ENCODE results near the gene GPC6. TPM values are rescaled to one million over a fixed set of nuclear protein-coding genes. Genes with fewer than 3 reads are reported as not detected.

Gene GPC6
- total RNA-seq, 1 experiment from 2014 or later: not detected

DNA sequence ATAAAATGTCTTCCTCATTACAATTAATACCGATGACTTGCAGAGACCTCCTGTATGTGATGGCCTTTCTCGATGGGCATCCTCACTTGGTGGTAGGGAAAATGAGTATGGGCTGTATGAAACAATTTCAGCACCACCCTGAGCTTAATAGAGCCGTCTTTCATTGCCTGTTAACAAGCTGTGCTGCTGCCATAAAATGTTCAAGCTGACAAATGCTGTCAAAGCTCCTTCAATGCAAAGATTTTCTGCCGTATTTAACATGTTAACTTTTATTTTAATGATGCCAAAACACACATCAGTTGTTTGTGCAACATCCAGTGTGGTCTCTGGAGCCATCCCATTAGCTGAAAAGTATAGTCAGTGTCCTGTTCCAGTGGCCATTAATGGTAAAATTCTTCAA lies 110.1 kb downstream of the GPC6 start:
- no peaks in the 10 kb centered on the region for H3F3A ChIP-seq (ENCODE audit: insufficient read depth, low read depth)
- H3K4me2 ChIP-seq: no peak overlapping the region
- no TSS peak for BruUV-seq (replicated peaks)
- H3K79me2 ChIP-seq (ENCODE audit: low read depth): no peaks in the 10 kb centered on the region
- H3K9me2 ChIP-seq (ENCODE audit: insufficient read depth): no peaks in the 10 kb centered on the region
- H2AFZ ChIP-seq: no peak overlapping the region
- H4K20me1 ChIP-seq (ENCODE audit: insufficient read depth): no peaks in the 10 kb centered on the region
- no peak for DNase-seq
- H3K4me3 ChIP-seq: no peak overlapping the region
- H3K36me3 ChIP-seq (ENCODE audit: low read depth): no peaks in the 10 kb centered on the region
- POLR2A ChIA-PET (ENCODE audit: unreplicated experiment): no interaction called here
- H3K9me3 ChIP-seq (ENCODE audit: insufficient read depth, low read depth): no peaks in the 10 kb centered on the region
- intact Hi-C loops (cut with micrococcal nuclease; ENCODE audit: unreplicated experiment): no loop called here
- H3K4me1 ChIP-seq (replicated peaks; ENCODE audit: insufficient read depth): no peaks in the 10 kb centered on the region
- H3K27ac ChIP-seq: no peak overlapping the region
- CTCF ChIA-PET: no interaction called here
- H3K27me3 ChIP-seq (ENCODE audit: insufficient read depth, low read depth): no peaks in the 10 kb centered on the region
- TF ChIP-seq, protein P1, sequence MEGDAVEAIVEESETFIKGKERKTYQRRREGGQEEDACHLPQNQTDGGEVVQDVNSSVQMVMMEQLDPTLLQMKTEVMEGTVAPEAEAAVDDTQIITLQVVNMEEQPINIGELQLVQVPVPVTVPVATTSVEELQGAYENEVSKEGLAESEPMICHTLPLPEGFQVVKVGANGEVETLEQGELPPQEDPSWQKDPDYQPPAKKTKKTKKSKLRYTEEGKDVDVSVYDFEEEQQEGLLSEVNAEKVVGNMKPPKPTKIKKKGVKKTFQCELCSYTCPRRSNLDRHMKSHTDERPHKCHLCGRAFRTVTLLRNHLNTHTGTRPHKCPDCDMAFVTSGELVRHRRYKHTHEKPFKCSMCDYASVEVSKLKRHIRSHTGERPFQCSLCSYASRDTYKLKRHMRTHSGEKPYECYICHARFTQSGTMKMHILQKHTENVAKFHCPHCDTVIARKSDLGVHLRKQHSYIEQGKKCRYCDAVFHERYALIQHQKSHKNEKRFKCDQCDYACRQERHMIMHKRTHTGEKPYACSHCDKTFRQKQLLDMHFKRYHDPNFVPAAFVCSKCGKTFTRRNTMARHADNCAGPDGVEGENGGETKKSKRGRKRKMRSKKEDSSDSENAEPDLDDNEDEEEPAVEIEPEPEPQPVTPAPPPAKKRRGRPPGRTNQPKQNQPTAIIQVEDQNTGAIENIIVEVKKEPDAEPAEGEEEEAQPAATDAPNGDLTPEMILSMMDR (conservative IDR thresholded peaks at IDR 0.05): no peak
- no peak for TF ChIP-seq EZH2 (IDR thresholded peaks at IDR 0.05; ENCODE audit: low read depth)

DNA sequence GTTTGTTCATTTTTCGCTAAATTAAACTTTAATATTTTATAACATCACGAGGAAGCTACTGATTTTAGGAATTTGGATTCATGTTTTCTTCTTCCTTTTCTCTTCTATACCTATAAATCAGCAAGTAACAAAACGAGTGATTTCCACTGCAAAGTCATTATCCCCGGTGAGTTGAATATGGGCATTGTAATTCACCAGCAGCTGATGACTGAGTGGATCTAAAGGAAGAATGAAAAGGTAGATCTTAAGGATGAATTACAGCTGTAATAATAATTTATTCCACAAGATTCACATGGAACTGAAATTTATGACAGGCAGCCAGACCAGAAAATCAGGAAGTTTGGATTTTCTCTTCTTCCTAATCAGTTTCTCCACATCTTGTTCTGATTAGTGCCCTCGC lies 111.4 kb downstream of the GPC6 start:
- no peaks in the 10 kb centered on the region for H3K9me2 ChIP-seq (ENCODE audit: insufficient read depth)
- TF ChIP-seq EZH2 (IDR thresholded peaks at IDR 0.05; ENCODE audit: low read depth): no peak
- TF ChIP-seq, protein P1 (conservative IDR thresholded peaks at IDR 0.05): no peak
- no peaks in the 10 kb centered on the region for H3K79me2 ChIP-seq (ENCODE audit: low read depth)
- H3K9me3 ChIP-seq (ENCODE audit: insufficient read depth, low read depth): no peaks in the 10 kb centered on the region
- no peaks in the 10 kb centered on the region for H3K36me3 ChIP-seq (ENCODE audit: low read depth)
- ChIA-PET POLR2A (ENCODE audit: unreplicated experiment) (no interaction called here), CTCF (no interaction called here)
- no peaks in the 10 kb centered on the region for H4K20me1 ChIP-seq (ENCODE audit: insufficient read depth)
- BruUV-seq (replicated peaks): no TSS peak
- no peaks in the 10 kb centered on the region for H3F3A ChIP-seq (ENCODE audit: insufficient read depth, low read depth)
- intact Hi-C loops (cut with micrococcal nuclease; ENCODE audit: unreplicated experiment): no loop called here
- H3K4me3 ChIP-seq: no peak overlapping the region
- H3K4me1 ChIP-seq (replicated peaks; ENCODE audit: insufficient read depth): no peaks in the 10 kb centered on the region
- H3K4me2 ChIP-seq: no peak overlapping the region
- no peak overlapping the region for H2AFZ ChIP-seq
- H3K27ac ChIP-seq: no peak overlapping the region
- no peak for DNase-seq
- H3K27me3 ChIP-seq (ENCODE audit: insufficient read depth, low read depth): no peaks in the 10 kb centered on the region

DNA sequence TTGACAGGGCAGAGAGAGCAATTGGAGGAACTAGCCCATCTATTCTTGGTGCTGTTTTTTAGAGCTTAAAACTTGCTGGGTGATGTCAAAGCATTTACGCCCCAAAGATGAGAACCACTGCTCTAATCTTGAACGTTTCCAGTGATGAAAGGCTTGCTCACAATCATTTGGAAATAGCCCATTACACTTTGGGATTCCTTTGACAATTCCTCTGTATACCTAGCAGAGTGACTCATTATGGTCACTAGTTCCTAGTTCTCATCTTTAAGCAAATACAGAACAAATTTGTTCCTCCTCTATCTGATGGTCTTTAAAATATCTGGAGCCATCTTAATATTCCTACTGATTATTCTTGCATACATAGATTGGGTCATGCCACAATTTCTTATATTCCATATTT lies 112.3 kb downstream of the GPC6 start:
- BruUV-seq (replicated peaks): no TSS peak
- no peaks in the 10 kb centered on the region for H3K4me1 ChIP-seq (replicated peaks; ENCODE audit: insufficient read depth)
- no peak for TF ChIP-seq EZH2 (IDR thresholded peaks at IDR 0.05; ENCODE audit: low read depth)
- TF ChIP-seq, protein P1 (conservative IDR thresholded peaks at IDR 0.05): no peak
- H3K9me2 ChIP-seq (ENCODE audit: insufficient read depth): no peaks in the 10 kb centered on the region
- H3F3A ChIP-seq (ENCODE audit: insufficient read depth, low read depth): no peaks in the 10 kb centered on the region
- no peak overlapping the region for H2AFZ ChIP-seq
- no peaks in the 10 kb centered on the region for H3K27me3 ChIP-seq (ENCODE audit: insufficient read depth, low read depth)
- no peak for DNase-seq
- ChIA-PET CTCF (no interaction called here), POLR2A (ENCODE audit: unreplicated experiment) (no interaction called here)
- H3K4me2 ChIP-seq: no peak overlapping the region
- intact Hi-C loops (cut with micrococcal nuclease; ENCODE audit: unreplicated experiment): no loop called here
- no peaks in the 10 kb centered on the region for H4K20me1 ChIP-seq (ENCODE audit: insufficient read depth)
- no peaks in the 10 kb centered on the region for H3K79me2 ChIP-seq (ENCODE audit: low read depth)
- no peaks in the 10 kb centered on the region for H3K9me3 ChIP-seq (ENCODE audit: insufficient read depth, low read depth)
- no peak overlapping the region for H3K4me3 ChIP-seq
- no peaks in the 10 kb centered on the region for H3K36me3 ChIP-seq (ENCODE audit: low read depth)
- no peak overlapping the region for H3K27ac ChIP-seq
